Mesothelial cell of epicardium (in vitro differentiated cells): ENCODE results near the gene UBE2N. TPM values are rescaled to one million over a fixed set of nuclear protein-coding genes. Genes with fewer than 3 reads are reported as not detected.

Experiments
- DNase-seq, 2 experiments: peaks; one replicate each; pipeline ENCODE4 v3.0.0; 2021; ENCODE audit warnings: low spot score in 2 of 2; ENCODE audit not compliant: unreplicated experiment in 2 of 2
- H3K27ac Mint-ChIP-seq: 2 replicates; pipeline ENCODE4 v1.8.0; 2021; ENCODE audit warnings: mixed read lengths
- H3K27me3 Mint-ChIP-seq: 2 replicates; pipeline ENCODE4 v1.8.0; 2021; ENCODE audit warnings: low read depth, mixed read lengths
- H3K36me3 Mint-ChIP-seq: 2 replicates; pipeline ENCODE4 v1.8.0; 2021; ENCODE audit warnings: mixed read lengths
- H3K4me1 Mint-ChIP-seq: 2 replicates; pipeline ENCODE4 v1.8.0; 2021; ENCODE audit warnings: mixed read lengths
- H3K4me3 Mint-ChIP-seq: 2 replicates; pipeline ENCODE4 v1.8.0; 2021; ENCODE audit warnings: mild to moderate bottlenecking, moderate library complexity, mixed read lengths
- H3K9me3 Mint-ChIP-seq: 2 replicates; pipeline ENCODE4 v1.8.0; 2021; ENCODE audit warnings: mixed read lengths
- CTCF ChIP-seq: fragments of 200-600 bp; sonication (generic); IDR thresholded peaks from one replicate; pipeline ENCODE4 v1.5.0; 2021; ENCODE audit warnings: antibody characterized with exemption; ENCODE audit not compliant: unreplicated experiment
- total RNA-seq: library from RNA; stranded (reverse); gene quantifications from 3 replicates; pipeline ENCODE4 v1.2.1, GENCODE V29; 2021

UBE2N gene
- total RNA-seq, 1 donor from 2014 or later = 90.6 TPM

- no peaks in the 10 kb centered on the region for H3K36me3 Mint-ChIP-seq
- DNase-seq = peak; percentile 97 to 99
- no peaks in the 10 kb centered on the region for H3K9me3 Mint-ChIP-seq
- TF ChIP-seq CTCF = no peak
- no peaks in the 10 kb centered on the region for H3K27me3 Mint-ChIP-seq
- H3K27ac Mint-ChIP-seq = peak within 1 kb of the TSS; percentile 99
- H3K4me1 Mint-ChIP-seq = peaks cover 60% of the 10 kb centered on the region
- H3K4me3 Mint-ChIP-seq = peak within 1 kb of the TSS; percentile 100
Observed at GRCh38 chr12:93377252-93378195, 64.2 kb downstream of the UBE2N start, which contains the start of gene NUDT4. Gene NUDT4, plus strand, starts transcription at chr12:93377925. Its CDS starts 398 bp downstream, at chr12:93378323.

- H3K4me1 Mint-ChIP-seq = peaks cover 56% of the 10 kb centered on the region
- H3K36me3 Mint-ChIP-seq = no peaks in the 10 kb centered on the region
- TF ChIP-seq CTCF = no peak
- no peak for DNase-seq
- no peaks in the 10 kb centered on the region for H3K9me3 Mint-ChIP-seq
- H3K27me3 Mint-ChIP-seq = no peaks in the 10 kb centered on the region
- H3K4me3 Mint-ChIP-seq = peak overlapping the region; percentile 73
- H3K27ac Mint-ChIP-seq = peak overlapping the region; percentile 94
Observed at GRCh38 chr12:93376436-93377251, 65.1 kb downstream of the UBE2N start.

- Mint-ChIP-seq H3K36me3 (no peaks in the 10 kb centered on the region), H3K4me3 (peak overlapping the region; percentile 73), H3K27me3 (no peaks in the 10 kb centered on the region), H3K27ac (peak overlapping the region; percentile 94), H3K4me1 (peaks cover 52% of the 10 kb centered on the region), H3K9me3 (no peaks in the 10 kb centered on the region)
- TF ChIP-seq CTCF = no peak
- DNase-seq = no peak
Observed at GRCh38 chr12:93375906-93376305, 65.8 kb downstream of the UBE2N start.

GRCh38 chr12:93373961-93374656 is 67.6 kb downstream of the UBE2N start:
- Mint-ChIP-seq H3K27me3 (no peaks in the 10 kb centered on the region), H3K4me1 (peaks cover 40% of the 10 kb centered on the region), H3K4me3 (no peak overlapping the region), H3K9me3 (no peaks in the 10 kb centered on the region), H3K27ac (peak overlapping the region; percentile 49), H3K36me3 (no peaks in the 10 kb centered on the region)
- DNase-seq = no peak
- no peak for TF ChIP-seq CTCF

- H3K9me3 Mint-ChIP-seq = no peaks in the 10 kb centered on the region
- no peak for DNase-seq
- no peak for TF ChIP-seq CTCF
- no peaks in the 10 kb centered on the region for H3K27me3 Mint-ChIP-seq
- H3K4me3 Mint-ChIP-seq = no peak overlapping the region
- peak overlapping the region; percentile 40 for H3K27ac Mint-ChIP-seq
- H3K36me3 Mint-ChIP-seq = no peaks in the 10 kb centered on the region
- peaks cover 28% of the 10 kb centered on the region for H3K4me1 Mint-ChIP-seq
Observed at GRCh38 chr12:93370947-93371346, 70.8 kb downstream of the UBE2N start.
